HepG2 (cell line): ENCODE data around the gene STC2. TPM values are rescaled to one million over a fixed set of nuclear protein-coding genes. Genes with fewer than 3 reads are reported as not detected.

Experiments used
- FOXA1 ChIP-seq, 2 experiments: fragments of 450-650 bp in 1 of 2; sonication (generic) in 1 of 2; formaldehyde crosslinking in 1 of 2; IDR thresholded peaks; 2 replicates each; pipeline versions ENCODE4 v1.4.0 to v1.6.1; 2016 to 2020; ENCODE audit warnings: missing genetic modification reagents in 1 of 2
- HNRNPH1 ChIP-seq: fragments of 200-400 bp; formaldehyde crosslinking; optimal IDR thresholded peaks from 2 replicates; pipeline ENCODE3; 2017; ENCODE audit warnings: mild to moderate bottlenecking, low read depth, low read length
- MXD4 ChIP-seq: IDR thresholded peaks from 2 replicates; pipeline ENCODE4 v1.6.1; 2016; ENCODE audit warnings: mild to moderate bottlenecking, missing biosample characterization, missing genetic modification reagents
- NFIC ChIP-seq: IDR thresholded peaks from 2 replicates; pipeline ENCODE4 v1.6.1; 2012; ENCODE audit warnings: mild to moderate bottlenecking, low read length, inconsistent platforms
- RCOR2 ChIP-seq: IDR thresholded peaks from 2 replicates; pipeline ENCODE4 v1.6.1; 2016; ENCODE audit warnings: missing biosample characterization, missing genetic modification reagents
- RNF2 ChIP-seq: fragments of 450-650 bp; conservative IDR thresholded peaks from 2 replicates; pipeline ENCODE4 v1.6.1; 2016; ENCODE audit warnings: low read depth
- SALL1 ChIP-seq: sonication (generic); formaldehyde crosslinking; IDR thresholded peaks from 2 replicates; pipeline ENCODE4 v1.8.0; 2022; ENCODE audit warnings: mild to moderate bottlenecking, missing genetic modification reagents
- ZMYM3 ChIP-seq: sonication (generic); formaldehyde crosslinking; IDR thresholded peaks from 2 replicates; pipeline ENCODE4 v1.5.1; 2020; ENCODE audit warnings: mild to moderate bottlenecking, missing genetic modification reagents
- ZNF224 ChIP-seq: sonication (generic); formaldehyde crosslinking; IDR thresholded peaks from 2 replicates; pipeline ENCODE4 v1.5.0; 2020; ENCODE audit warnings: mild to moderate bottlenecking, missing genetic modification reagents
- ZNF230 ChIP-seq: sonication (generic); formaldehyde crosslinking; IDR thresholded peaks from 2 replicates; pipeline ENCODE4 v1.4.0; 2020; ENCODE audit warnings: mild to moderate bottlenecking, missing genetic modification reagents
- ZNF34 ChIP-seq: sonication (generic); formaldehyde crosslinking; IDR thresholded peaks from 2 replicates; pipeline ENCODE4 v1.4.0; 2020; ENCODE audit warnings: mild to moderate bottlenecking, missing genetic modification reagents, borderline replicate concordance
- ZNF615 ChIP-seq: sonication (generic); formaldehyde crosslinking; IDR thresholded peaks from 2 replicates; pipeline ENCODE4 v1.5.0; 2020; ENCODE audit warnings: mild to moderate bottlenecking, missing genetic modification reagents, borderline replicate concordance
- ZNF83 ChIP-seq: sonication (generic); formaldehyde crosslinking; IDR thresholded peaks from 2 replicates; pipeline ENCODE4 v1.4.0; 2020; ENCODE audit warnings: missing genetic modification reagents, mild to moderate bottlenecking, borderline replicate concordance
- polyA plus RNA-seq, 8 experiments: library from polyadenylated mRNA; depleted of rRNA in 3 of 8; stranded (reverse) in 7 of 8; unstranded in 1 of 8; fragments of >200 nt; fragmentation: Illumina TruSeq in 4 of 8; extraction: Trizol in 4 of 8; gene quantifications; 2 replicates each; pipeline versions ENCODE4 v1.2.1 to v1.2.3, GENCODE V29; 2011 to 2016; ENCODE audit warnings: low read depth in 4 of 8, missing spikeins in 1 of 8, mixed read lengths in 1 of 8; ENCODE audit not compliant: insufficient read depth in 1 of 8
- total RNA-seq, 5 experiments: library from RNA; depleted of rRNA; stranded (reverse); fragments of >200 nt; fragmentation: Illumina TruSeq; extraction: Trizol; gene quantifications; 2 replicates each; pipeline ENCODE4 v1.2.3, GENCODE V29; 2016; ENCODE audit warnings: low read depth in 1 of 5
- TF ChIP-seq, protein P1 (sequence below): IDR thresholded peaks from 2 replicates; pipeline ENCODE4 v1.6.1; 2012; ENCODE audit warnings: low read length, improper control_type of control experiment
- TF ChIP-seq, protein P2 (sequence below): sonication (generic); formaldehyde crosslinking; IDR thresholded peaks from 2 replicates; pipeline ENCODE4 v1.9.0; 2022; ENCODE audit warnings: low read depth, missing genetic modification reagents
- TF ChIP-seq, protein P3 (sequence below): sonication (generic); formaldehyde crosslinking; IDR thresholded peaks from 2 replicates; pipeline ENCODE4 v1.8.1; 2022; ENCODE audit warnings: mild to moderate bottlenecking, missing genetic modification reagents
- TF ChIP-seq, protein P4 (sequence below): sonication (generic); formaldehyde crosslinking; IDR thresholded peaks from 2 replicates; pipeline ENCODE4 v1.8.1; 2023; ENCODE audit warnings: mild to moderate bottlenecking, missing genetic modification reagents
- TF ChIP-seq, protein P5 (sequence below): IDR thresholded peaks from 2 replicates; pipeline ENCODE4 v1.6.1; 2012; ENCODE audit warnings: inconsistent platforms
- TF ChIP-seq, protein P6 (sequence below): sonication (generic); formaldehyde crosslinking; IDR thresholded peaks from 2 replicates; pipeline ENCODE4 v1.4.0; 2020; ENCODE audit warnings: missing genetic modification reagents

STC2 gene
- total and polyA plus RNA-seq, 2 of the 13 experiments (the other 11 are each of a cell fraction or from before 2014, with no cell fraction given): 27.1 to 69.2 TPM

DNA sequence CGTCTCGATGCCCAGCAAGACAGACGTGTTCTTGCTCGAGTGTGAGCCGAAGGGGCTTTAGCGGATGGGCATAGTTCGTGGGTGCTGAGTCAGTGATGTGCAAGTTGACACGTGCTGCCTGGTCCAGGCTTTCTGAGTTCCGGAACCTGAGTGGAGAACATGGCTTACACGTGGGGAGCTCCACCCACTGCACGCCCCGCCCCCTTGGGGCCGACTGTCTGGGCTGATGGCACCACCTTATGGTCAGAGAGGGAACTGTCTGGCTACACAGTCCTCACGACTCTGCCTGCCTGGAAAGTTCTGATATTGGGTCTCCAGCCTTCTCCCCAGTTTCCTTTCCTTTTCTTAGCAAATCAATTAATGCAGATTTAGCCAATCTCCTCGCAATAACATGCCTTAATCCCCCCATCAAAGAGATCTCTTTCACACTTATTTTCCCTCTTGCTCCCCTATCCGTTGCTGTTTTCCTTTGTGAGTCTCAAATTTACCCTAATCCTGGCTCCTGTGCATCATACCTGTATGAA lies 3.8 kb upstream of the STC2 start (continued):
- TF ChIP-seq, protein P1, sequence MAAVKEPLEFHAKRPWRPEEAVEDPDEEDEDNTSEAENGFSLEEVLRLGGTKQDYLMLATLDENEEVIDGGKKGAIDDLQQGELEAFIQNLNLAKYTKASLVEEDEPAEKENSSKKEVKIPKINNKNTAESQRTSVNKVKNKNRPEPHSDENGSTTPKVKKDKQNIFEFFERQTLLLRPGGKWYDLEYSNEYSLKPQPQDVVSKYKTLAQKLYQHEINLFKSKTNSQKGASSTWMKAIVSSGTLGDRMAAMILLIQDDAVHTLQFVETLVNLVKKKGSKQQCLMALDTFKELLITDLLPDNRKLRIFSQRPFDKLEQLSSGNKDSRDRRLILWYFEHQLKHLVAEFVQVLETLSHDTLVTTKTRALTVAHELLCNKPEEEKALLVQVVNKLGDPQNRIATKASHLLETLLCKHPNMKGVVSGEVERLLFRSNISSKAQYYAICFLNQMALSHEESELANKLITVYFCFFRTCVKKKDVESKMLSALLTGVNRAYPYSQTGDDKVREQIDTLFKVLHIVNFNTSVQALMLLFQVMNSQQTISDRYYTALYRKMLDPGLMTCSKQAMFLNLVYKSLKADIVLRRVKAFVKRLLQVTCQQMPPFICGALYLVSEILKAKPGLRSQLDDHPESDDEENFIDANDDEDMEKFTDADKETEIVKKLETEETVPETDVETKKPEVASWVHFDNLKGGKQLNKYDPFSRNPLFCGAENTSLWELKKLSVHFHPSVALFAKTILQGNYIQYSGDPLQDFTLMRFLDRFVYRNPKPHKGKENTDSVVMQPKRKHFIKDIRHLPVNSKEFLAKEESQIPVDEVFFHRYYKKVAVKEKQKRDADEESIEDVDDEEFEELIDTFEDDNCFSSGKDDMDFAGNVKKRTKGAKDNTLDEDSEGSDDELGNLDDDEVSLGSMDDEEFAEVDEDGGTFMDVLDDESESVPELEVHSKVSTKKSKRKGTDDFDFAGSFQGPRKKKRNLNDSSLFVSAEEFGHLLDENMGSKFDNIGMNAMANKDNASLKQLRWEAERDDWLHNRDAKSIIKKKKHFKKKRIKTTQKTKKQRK: no peak
- no peak for TF ChIP-seq NFIC
- TF ChIP-seq ZNF34 (CRISPR knock-in tag): no peak
- TF ChIP-seq FOXA1 (IDR thresholded peaks at IDR 0.05): no peak
- TF ChIP-seq FOXA1 (CRISPR knock-in tag; IDR thresholded peaks at IDR 0.05): 0 out of 2 replicates have a peak, but pooled peaks have one; percentile 22
- TF ChIP-seq, protein P2, sequence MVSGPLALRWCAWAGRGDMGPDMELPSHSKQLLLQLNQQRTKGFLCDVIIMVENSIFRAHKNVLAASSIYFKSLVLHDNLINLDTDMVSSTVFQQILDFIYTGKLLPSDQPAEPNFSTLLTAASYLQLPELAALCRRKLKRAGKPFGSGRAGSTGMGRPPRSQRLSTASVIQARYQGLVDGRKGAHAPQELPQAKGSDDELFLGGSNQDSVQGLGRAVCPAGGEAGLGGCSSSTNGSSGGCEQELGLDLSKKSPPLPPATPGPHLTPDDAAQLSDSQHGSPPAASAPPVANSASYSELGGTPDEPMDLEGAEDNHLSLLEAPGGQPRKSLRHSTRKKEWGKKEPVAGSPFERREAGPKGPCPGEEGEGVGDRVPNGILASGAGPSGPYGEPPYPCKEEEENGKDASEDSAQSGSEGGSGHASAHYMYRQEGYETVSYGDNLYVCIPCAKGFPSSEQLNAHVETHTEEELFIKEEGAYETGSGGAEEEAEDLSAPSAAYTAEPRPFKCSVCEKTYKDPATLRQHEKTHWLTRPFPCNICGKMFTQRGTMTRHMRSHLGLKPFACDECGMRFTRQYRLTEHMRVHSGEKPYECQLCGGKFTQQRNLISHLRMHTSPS (CRISPR knock-in tag): 0 out of 2 replicates have a peak, but pooled peaks have one; percentile 37
- TF ChIP-seq RNF2: 0 out of 2 replicates have a peak, but pooled peaks have one; percentile 41
- TF ChIP-seq, protein P3, sequence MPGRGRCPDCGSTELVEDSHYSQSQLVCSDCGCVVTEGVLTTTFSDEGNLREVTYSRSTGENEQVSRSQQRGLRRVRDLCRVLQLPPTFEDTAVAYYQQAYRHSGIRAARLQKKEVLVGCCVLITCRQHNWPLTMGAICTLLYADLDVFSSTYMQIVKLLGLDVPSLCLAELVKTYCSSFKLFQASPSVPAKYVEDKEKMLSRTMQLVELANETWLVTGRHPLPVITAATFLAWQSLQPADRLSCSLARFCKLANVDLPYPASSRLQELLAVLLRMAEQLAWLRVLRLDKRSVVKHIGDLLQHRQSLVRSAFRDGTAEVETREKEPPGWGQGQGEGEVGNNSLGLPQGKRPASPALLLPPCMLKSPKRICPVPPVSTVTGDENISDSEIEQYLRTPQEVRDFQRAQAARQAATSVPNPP: no peak
- TF ChIP-seq ZNF224: 0 out of 2 replicates have a peak, but pooled peaks have one; percentile 88
- TF ChIP-seq ZNF230 (CRISPR knock-in tag): no peak; the same call in 1 of the 2 replicates
- TF ChIP-seq, protein P4, sequence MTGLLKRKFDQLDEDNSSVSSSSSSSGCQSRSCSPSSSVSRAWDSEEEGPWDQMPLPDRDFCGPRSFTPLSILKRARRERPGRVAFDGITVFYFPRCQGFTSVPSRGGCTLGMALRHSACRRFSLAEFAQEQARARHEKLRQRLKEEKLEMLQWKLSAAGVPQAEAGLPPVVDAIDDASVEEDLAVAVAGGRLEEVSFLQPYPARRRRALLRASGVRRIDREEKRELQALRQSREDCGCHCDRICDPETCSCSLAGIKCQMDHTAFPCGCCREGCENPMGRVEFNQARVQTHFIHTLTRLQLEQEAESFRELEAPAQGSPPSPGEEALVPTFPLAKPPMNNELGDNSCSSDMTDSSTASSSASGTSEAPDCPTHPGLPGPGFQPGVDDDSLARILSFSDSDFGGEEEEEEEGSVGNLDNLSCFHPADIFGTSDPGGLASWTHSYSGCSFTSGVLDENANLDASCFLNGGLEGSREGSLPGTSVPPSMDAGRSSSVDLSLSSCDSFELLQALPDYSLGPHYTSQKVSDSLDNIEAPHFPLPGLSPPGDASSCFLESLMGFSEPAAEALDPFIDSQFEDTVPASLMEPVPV: peak; percentile 54; the same call in 1 of the 2 replicates
- peak; percentile 78 for TF ChIP-seq SALL1 (CRISPR knock-in tag)
- peak; percentile 59; the same call in 1 of the 2 replicates for TF ChIP-seq RCOR2
- TF ChIP-seq MXD4 (CRISPR knock-in tag): peak; percentile 78; the same call in 1 of the 2 replicates
- TF ChIP-seq, protein P5, sequence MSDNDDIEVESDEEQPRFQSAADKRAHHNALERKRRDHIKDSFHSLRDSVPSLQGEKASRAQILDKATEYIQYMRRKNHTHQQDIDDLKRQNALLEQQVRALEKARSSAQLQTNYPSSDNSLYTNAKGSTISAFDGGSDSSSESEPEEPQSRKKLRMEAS: peak; percentile 95
- no peak for TF ChIP-seq ZNF83 (CRISPR knock-in tag)
- no peak for TF ChIP-seq HNRNPH1
- TF ChIP-seq ZMYM3 (CRISPR knock-in tag): 0 out of 2 replicates have a peak, but pooled peaks have one; percentile 16
- TF ChIP-seq, protein P6, sequence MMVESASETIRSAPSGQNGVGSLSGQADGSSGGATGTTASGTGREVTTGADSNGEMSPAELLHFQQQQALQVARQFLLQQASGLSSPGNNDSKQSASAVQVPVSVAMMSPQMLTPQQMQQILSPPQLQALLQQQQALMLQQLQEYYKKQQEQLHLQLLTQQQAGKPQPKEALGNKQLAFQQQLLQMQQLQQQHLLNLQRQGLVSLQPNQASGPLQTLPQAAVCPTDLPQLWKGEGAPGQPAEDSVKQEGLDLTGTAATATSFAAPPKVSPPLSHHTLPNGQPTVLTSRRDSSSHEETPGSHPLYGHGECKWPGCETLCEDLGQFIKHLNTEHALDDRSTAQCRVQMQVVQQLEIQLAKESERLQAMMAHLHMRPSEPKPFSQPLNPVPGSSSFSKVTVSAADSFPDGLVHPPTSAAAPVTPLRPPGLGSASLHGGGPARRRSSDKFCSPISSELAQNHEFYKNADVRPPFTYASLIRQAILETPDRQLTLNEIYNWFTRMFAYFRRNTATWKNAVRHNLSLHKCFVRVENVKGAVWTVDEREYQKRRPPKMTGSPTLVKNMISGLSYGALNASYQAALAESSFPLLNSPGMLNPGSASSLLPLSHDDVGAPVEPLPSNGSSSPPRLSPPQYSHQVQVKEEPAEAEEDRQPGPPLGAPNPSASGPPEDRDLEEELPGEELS: no peak
- no peak for TF ChIP-seq ZNF615 (CRISPR knock-in tag)
